CD4-positive, alpha-beta T cell treated with Interferon alpha-2 for 1 hour (primary cell): ENCODE data around the gene L2HGDH.
"Not testable (repeated sequence)": the region's sequence is repeated elsewhere in the genome, so short reads cannot be mapped to it uniquely, and the experiment has no call there.

Experiments used
- DNase-seq, 2 donors: peaks; one replicate each; pipeline ENCODE4 v3.0.0-alpha.2; 2020 to 2022

L2HGDH gene

DNA sequence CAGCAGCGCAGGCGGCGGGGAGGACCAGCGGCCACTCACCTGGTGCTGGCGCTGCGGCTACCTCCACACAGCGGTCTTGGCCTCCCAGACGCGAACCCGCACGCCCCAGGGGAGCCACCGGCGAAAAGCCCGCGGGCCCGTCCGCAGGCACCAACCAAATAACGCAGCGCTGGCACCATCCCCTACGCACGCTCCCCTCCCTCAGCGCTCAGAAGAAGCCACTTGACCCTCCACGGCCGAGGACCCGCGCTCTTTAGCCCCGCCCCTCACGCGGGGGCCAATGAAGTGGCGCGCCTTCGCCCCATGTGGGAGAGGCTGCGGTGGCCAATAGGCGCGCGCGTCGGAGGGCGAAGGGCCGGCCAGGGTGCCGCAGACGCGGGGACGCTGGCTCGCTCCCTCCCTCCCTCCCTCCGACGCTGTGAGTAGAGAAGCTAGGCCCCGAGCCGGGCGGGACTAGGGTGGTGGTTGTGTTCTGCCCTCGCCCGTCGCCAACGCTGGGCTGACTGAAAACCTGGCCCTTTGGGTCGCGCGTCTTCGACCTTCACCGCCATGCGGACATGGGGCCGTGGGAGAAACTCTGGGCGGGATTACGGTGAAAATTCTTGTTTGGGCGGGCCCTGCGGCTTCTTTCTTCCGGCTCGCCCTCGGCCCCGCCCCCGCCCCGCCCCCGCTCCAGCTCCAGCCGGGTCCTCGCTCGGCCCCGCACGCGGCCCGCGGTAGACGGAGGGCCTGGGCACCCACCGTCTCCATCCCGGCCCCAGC is at the start of gene L2HGDH, which contains the start of gene DMAC2L:
Gene L2HGDH (minus strand): TSS at position 258 of the 762 bp plus-strand sequence. CDS start 79 bp downstream, at position 179.
Gene DMAC2L (plus strand): TSS at position 353 of the 762 bp plus-strand sequence. CDS start 9,164 bp downstream, outside the sequence.
- peak; percentile 89 to 91 for DNase-seq

DNA sequence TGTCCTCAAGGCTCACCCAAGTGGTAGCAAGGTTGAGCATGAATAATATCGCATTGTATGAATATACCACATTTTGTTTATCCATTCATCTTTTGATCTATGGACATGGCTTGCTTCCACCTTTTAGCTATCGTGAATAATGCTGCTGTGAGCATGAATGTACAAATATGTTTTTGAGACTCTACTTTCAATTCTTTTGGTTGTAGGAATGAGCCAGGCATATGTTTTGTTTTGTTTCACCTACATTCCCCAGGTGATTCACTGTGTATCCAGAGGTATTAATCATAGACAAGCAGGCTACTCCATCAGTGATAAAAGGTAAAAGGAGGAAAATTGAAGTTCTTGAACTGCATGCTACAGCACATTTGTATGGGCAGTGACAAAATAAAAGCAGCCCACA is 48.8 kb upstream of the L2HGDH start:
- no peak for DNase-seq

DNA sequence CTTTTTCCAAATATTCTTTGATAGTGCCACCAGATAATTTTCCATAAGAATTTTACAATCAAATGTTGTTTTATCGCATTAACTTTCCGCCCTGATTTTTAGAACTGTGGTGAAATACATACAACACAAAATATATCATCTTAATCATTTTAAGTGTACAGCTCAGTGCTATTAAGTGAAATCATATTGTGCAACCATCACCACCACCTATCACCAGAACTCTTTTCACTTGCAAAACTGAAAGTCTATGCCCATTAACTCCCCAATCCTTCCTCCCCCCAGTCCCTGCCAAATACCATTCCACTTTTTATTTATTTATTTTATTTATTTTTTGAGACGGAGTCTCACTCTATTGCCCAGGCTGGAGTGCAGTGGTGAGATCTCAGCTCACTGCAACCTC is 48.1 kb upstream of the L2HGDH start:
- DNase-seq, result no peak

DNA sequence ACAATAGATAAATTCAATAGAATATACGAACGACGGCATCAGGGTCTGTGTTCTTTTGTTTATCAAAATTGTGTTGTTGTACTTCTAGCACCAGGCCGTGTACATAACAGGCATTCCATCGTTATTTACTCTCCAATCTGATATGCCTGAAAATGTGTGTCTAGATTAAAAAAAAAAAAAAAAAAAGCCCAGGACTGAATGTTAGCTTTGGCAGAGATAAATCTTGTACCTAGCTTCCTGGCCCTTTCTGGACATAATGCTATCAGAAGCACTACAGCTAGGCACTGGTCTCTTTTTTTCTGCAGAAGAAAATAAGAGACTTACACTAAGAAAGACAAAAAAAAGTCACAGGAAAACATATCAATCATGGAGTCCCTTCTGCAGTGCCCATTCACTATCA is 47.6 kb upstream of the L2HGDH start:
- DNase-seq, result no peak

DNA sequence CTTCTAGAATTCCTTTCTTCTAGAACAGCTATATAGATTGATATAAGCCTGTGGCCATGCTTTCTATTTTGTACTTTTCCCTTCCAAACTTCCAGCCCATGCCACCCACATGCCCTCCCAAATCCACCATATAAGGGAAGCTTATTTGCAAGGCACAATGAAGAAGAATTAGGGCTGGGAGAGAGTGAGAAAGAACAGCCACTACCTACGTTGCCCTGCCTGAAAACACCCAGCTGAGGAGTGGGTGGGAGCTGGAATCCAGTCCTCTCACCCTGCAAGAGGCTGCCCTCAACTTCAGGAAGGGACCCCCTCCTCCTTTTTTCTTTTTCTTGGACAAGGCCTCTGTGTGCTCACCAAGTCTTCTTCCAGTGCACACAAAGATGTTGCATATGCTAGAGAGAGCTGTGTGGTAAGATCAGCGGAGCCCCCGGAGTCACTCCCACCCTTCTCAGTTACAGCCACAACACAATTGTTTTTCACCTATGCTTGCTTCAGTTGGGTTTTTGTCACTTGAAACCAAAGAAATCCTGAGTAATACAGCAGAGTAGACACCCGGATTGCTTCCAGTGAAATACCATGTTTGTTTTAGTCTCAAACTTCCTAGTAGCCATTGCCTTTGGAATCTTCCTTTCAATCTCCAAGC is 45.8 kb upstream of the L2HGDH start:
- DNase-seq, result no peak

DNA sequence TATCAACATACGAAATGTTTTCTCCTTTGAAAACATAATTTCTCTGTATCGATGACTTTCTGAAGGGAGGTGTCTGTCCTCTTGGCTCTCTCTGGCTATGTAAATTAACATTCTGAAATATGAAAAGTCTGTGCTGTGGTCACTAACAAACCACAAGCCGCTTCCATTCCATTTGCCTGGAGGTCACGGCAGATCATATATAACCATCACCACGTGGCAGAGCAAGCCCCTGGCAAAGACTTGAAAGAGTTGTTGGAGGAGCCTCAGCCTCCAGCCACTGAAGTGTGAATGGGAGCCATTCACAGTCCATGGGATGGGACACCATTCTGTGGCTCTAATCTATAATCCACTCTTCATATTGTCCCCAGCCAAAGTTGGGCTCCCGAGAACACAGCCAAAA is 45.1 kb upstream of the L2HGDH start:
- no peak for DNase-seq

DNA sequence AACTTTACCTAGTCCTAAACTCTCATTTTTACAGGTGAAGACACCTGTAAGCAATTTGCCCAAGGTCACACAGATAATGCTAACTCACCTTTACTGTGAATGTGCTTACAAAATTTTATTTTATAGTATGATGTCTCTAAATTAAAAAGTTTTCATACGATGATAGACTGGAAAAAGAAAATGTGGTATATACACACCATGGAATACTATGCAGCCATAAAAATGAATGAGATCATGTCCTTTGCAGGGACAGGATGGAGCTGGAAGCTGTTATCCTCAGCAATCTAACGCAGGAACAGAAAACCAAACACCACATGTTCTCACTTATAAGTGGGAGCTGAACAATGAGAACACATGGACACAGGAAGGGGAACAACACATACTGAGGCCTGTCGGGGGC is 44.3 kb upstream of the L2HGDH start:
- DNase-seq, result not testable (repeated sequence)

DNA sequence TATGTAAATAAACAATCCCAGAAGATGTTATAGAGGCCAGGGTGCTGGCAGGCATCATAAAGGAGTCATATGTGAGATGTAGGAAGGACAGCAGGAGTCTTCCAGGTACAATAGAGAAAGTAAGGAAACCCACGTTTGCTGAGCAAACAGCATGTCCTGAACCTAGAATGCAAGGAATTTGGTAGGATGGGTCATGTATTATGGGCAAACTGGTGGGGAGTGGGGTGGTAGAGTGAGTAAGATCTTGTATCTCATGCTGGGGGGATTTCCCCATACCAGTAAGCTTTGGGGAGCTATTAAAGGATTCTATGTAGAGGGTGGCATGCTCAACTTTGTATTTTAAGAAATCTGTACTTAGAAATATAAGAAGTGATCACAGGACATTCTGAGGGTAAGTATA is 43.7 kb upstream of the L2HGDH start:
- no peak for DNase-seq

DNA sequence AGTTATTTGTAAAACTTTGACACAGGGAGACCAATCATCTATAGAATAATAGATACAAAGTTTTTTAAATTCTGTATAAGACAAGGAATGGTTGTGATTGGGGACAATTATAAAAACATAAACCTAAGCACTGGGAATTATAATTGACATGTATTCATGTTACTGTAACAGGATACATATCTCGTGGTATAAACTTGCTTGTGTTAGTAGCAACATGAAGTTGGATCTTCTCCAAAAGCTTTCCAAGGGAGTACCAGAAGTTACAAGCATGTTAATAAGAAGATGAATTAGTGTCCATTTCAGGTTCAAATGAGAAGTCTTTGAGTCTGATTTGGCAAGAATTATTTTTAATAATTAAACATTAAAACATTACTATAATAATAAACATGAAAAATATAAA is 42.5 kb upstream of the L2HGDH start:
- no peak for DNase-seq

DNA sequence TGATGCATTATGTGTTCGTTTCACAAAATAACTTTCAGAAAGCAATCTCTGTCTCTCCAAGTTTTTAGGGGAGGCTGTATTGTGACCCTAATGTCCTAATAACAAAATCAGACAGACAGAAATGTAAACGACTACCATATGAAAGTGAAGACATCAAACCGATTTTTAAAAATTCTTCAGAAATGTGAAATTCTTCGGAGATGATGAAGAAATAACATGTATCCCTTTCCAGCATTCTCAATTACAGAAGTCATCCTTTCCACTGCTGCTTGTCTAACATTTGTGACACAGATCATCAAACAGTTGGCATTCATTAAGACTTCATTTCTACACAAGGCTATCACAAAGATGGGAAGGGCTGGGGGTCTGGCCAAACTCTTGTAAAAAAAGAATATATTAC is 41.1 kb upstream of the L2HGDH start:
- DNase-seq, result no peak

DNA sequence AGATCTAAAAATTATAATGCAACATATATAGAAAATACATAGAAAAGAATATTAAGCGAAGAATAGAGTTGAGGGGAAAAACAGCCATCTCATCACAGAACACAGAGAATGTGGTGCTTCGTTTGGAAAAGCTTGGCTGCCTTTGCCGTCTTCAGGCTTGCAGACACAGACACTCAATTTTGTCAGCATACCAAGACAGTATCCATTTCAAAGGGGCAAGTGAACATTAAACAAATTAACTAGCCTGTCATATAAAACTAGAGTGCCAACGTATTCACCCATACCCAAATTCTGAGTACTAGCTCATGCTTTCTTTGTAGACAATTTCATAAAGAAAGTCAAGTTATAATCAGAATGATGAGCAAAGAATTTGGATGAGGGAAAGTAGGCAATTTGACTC is 40.6 kb upstream of the L2HGDH start:
- no peak for DNase-seq

DNA sequence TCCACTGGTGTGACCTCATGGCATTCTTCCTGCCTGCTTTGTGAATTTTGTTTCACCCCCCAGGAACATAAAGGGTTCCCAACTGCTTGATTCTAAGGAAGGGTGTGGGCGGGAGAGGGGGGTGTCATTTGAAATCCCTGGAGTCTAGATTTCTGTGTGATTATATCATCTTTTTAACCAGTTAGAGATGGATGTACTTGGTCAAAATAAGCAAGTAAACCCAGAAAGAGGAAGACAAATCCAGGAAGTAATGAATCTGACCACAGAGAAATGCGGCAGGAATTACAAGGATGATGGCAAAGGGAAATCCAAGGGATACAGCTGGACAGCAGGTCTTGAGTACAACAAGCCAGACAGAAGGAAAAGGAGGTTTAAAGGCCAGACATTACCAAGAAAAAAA is 38.9 kb upstream of the L2HGDH start:
- no peak for DNase-seq

DNA sequence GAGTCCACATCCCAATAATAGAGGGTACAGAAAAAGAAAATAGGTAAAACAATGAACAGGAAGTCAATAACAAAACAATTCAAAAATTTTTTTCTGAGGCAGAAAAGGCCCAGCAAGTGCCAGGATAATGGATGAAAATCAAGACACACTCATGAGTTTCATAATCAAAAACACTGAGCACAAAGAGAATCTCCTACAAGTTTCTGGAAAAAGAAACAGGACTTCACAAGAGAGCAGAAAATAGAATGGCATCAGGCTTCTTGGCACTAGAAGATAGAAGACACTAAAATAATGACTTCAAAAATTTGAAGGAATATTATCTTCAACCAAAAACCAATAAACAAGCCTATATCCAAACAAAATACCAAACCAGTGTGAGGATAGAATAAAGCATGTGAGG is 36.9 kb upstream of the L2HGDH start:
- DNase-seq, result no peak

DNA sequence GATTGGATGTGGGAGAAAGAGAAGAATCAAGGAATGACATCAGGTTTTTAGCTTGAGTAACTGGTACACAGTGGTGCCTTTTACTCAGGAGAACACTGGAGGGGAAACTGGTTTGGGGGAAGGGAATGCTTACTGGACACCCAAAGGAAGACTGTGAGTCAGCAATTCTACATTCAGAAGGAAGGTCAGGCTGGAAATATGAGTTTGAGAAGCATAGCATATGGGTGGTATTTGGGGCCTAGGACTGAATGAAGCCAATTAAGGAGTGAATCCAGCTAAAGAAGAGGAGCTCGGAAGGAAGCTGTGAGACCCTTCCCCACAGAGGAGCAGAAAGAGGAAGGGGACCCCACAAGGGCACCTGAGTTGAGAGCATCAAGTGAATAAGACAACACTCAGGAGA is 35.5 kb upstream of the L2HGDH start:
- no peak for DNase-seq

DNA sequence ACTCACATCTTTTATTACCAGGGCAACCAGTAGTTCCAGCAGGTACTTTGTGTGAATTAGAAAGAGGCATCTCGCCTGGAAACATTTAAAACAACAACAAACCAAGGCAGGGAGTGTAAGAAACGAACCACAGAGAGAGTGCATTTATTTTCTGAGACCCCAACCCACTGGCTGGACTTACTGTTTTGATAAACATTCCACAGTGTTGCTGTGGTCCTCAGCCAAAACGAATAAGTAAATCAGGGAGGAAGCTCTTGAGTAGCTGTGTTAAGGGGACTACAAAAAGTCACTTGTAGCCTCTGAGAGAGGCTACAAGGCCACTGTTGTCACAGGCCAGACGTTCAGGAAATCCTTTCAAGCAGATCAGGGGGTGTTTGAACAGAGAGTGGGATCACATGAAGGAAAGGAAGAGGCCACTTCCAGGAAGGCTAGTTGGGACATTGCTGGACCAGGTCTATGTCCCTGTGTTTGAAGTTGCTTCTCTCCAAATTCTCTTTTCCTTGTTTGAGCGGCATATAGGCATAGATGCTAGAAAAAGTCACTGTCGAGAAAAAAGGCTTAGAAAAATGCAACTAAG is 33.9 kb upstream of the L2HGDH start:
- no peak for DNase-seq

DNA sequence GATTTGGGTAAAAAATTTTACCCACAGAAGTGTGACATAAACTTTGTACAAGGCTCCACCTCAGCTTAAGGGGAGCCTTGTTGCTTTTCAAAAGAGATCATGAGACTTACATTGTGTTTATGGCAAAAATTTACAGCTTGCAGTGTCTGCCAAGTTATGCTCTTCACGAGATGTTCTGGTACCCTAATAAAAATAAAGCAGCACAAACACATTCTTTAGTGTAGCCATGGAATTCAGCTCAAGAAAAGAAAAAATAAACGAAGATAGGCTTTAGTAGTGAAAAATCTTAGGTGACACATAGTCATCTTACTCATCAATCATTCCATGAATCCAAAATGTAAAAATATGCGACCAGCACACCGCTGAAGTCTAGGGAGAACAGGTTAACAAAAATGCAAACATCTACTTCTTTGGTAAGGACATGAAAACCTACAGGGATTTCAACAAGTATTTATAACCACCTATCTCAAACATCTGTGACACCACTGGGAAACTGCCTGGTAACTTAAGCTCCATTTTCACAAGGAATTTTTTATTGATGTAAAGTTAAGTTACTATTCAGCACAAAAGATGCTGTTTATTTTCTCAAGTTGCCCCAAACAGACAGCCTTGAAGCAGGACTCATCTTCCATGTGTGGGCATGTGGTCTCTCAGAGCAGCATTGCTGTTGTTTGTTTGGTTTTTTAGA is 33.0 kb upstream of the L2HGDH start:
- DNase-seq, result no peak

DNA sequence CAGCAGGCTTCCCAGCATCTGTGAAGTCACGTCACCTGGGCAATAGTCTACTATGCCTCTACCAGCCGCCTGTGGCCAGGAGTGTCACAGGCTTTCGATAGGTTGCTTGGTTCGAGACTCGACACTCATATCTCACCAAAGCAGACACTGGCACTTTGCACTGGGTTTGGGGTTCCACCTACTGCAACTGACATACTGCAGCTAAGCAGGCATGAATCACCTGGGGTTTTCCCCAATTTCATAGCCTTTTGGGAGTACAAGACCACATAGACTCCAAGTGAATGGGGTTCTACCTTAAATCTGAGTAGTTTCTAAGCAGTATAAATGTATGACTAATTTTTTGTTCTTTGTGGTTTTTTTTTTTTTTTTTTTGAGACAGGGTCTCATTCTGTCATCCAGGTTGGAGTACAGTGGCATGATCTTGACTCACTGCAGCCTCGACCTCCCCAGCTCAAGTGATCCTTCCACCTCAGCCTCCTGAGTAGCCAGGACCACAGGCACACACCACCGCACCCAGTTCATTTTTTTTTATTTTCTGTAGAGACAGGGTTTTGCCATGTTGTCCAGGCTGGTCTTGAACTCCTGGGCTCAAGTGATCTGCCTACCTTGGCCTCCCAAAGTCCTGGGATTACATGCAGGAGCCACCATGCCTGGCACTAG is 32.2 kb upstream of the L2HGDH start:
- DNase-seq, result peak in 1 of 2 donors; percentile 15

DNA sequence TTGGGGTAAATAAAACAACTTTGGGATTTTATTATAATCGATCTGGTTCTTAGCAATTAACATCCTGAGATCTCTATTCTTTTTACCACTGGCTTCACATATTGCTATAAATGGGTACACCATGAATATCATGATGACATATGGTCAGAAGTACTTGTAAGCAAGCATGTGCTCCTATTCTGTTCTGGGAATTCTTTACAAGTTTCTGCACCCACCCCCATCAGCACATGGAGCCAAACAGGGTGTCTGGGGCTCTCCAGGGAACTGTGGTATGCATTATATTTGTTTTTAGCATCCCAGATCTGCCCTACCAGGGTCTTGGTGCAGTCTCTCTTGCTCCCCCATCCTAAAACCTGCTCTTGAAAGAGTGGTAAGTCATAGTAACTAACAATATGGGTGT is 31.4 kb upstream of the L2HGDH start:
- DNase-seq, result no peak

DNA sequence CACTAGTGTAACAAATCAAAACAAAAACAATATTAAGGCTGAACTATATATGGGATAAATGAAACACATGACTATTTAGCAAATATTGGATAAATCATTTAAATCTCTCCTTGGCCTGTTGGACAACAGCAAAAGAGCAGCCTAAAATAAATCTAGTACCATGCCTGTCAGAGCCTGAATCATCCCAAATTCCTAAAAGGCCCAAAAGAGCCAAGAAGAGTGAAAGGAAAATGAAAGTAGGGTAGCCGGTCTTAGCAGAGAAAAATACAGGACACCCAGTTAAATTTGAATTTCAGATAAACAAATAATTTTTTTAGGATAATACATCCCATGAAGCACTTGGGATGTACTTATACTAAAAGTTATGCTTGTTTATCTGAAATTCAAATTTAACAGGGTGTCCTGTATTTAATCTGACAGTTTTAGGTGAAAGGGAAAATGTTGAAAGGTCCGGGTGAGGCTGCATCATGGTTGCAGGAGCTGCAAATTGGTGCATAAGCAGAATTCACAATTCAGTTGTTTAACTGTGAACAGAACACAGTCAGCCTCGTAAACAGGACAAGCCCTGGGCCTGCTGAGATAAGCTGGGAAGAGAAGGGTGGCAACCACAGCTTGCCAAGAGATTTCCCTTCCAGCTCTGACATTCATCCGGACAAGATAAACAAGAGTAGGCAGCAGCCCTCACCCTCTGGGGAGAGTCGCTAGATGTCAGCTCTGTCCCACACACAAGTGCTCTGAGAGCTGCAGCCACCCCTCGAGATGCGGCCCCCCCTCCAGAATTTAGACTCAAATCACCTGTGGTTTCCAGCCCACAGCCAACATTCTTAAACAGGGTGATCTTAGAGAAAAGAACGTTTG is 30.4 kb upstream of the L2HGDH start:
- DNase-seq, result peak; percentile 54 to 56

DNA sequence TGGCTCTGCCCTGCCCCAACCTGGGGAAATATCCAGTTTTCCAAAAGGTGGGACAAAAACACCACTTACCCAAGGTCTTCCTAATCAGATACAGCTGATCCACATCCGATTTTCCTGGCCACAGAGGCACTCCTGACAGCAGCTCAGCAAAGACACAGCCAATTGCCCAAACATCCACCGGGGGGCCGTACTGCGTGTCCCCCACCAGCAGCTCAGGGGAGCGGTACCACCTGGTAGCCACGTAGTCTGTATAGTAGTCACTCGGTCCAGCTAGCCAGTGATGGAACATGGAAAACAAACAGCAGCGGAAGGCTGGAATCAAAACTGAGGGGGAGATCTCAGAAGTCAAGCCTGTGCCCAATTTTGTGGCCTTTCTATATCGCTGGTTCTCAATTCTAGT is 28.9 kb upstream of the L2HGDH start:
- DNase-seq, result no peak

DNA sequence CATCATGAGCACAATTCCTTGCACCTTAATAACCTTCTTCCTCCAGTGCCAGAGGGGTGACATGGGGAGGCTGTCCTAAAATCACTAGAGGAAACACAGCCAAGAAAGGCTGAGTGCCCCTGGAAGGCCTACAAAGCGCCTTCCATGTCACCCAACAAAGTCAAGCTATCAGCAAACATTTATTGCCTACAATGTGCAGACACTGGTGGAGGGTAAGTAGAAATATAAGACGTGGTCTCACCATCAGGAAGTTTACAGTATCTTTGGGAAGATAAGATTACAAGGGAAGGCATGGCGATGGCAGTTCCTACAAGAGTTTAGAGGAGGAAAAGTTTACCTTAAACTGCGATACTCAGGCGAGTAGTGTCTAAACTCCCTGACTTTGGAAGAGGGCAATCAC is 28.0 kb upstream of the L2HGDH start:
- DNase-seq, result no peak

DNA sequence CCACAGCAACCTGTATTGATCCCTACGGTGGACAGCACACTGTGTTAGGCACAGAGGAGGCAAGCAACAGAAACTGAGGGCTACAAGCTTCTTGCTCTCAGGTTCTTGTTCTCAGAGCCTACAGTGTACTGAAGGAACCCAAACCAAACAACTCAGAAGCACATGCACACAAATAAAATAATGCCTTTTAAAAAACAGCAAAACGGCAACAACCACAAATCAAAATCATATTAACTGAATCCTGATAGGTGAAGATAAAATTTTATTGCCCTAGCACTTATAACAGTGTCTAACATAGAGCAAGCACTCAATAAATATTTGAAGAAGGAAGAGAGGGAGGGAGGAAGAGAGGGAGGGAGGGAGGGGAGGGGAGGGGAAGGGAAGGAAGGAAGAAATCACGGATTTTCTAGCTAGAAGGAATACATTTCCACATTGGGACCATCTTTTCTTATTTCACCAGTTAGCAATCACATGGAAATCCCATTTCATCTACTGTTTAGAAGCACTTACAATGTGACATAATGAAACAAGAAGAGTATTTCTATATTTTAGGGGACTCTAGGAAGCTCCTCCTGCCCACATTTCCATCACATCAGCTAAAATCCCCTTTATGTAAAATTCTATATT is 27.3 kb upstream of the L2HGDH start:
- DNase-seq, result no peak
